Natural killer cell treated with Interleukin-12 subunit alpha and Interleukin-12 subunit beta and Interleukin-15 and Interleukin-18, amount 100 ng/mL, for 72 hours (primary cell): Measurements from ENCODE around the gene PGAP2. TPM values are rescaled to one million over a fixed set of nuclear protein-coding genes. Genes with fewer than 3 reads are reported as not detected.
A peak's percentile ranks its signal among the peaks of the same experiment; 100 is the strongest.
"Not testable (repeated sequence)": the region's sequence is repeated elsewhere in the genome, so short reads cannot be mapped to it uniquely, and the experiment has no call there.

Experiments used
- ATAC-seq, 2 donors: fragments of 150-1000 bp; cut with Tn5 transposase in 1 of 2; sonication (Bioruptor Pico), chemical (Tn5 transposase) in 1 of 2; 2 replicates each; pipeline ENCODE4 v1.10.0; 2021
- DNase-seq: peaks from one replicate; pipeline ENCODE4 v3.0.0; 2022; ENCODE audit warnings: low spot score
- H3K27ac Mint-ChIP-seq, 2 donors: 1 replicate in 1 of 2; 2 replicates in 1 of 2; pipeline ENCODE4 v1.8.0; 2022; ENCODE audit warnings: mixed read lengths in 2 of 2, mild to moderate bottlenecking in 1 of 2, moderate library complexity in 1 of 2
- H3K27me3 Mint-ChIP-seq, 2 donors: 1 replicate in 1 of 2; 2 replicates in 1 of 2; pipeline ENCODE4 v1.8.0; 2022; ENCODE audit warnings: mixed read lengths in 2 of 2
- H3K36me3 Mint-ChIP-seq: one replicate; pipeline ENCODE4 v1.8.0; 2022; ENCODE audit warnings: mixed read lengths
- H3K4me1 Mint-ChIP-seq, 2 donors: 1 replicate in 1 of 2; 2 replicates in 1 of 2; pipeline ENCODE4 v1.8.0; 2022; ENCODE audit warnings: low read depth in 2 of 2, mixed read lengths in 2 of 2, mild to moderate bottlenecking in 1 of 2
- H3K4me3 Mint-ChIP-seq: one replicate; pipeline ENCODE4 v1.8.0; 2022; ENCODE audit warnings: mixed read lengths
- H3K9me3 Mint-ChIP-seq: 2 replicates; pipeline ENCODE4 v1.8.0; 2022; ENCODE audit warnings: mixed read lengths
- total RNA-seq, 2 donors: library from RNA; stranded (reverse); gene quantifications; one replicate each; pipeline ENCODE4 v1.2.3, GENCODE V29; 2022

The PGAP2 gene
- total RNA-seq, 2 donors from 2014 or later = 15.5 to 30.0 TPM

DNA sequence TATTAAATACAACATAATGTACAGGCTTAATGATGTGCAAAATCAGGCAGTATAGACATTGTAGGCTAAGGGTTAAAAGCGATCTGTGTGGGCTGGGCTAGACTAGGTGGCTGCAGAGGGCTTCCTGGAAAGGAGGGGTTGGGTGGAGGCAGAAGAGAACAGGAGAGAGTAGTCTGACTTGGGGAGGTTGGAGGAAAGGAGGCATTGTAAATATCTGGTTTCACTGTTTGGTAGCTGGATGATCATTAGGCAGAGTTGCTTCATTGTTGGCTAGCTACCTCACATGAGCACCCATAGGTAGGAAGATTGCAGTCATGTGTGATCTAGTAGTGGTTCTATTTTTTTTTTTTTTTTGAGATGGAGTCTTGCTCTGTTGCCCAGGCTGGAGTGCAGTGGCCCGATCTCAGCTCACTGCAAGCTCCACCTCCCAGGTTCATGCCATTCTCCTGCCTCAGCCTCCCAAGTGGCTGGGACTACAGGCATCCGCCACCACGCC is 52.6 kb downstream of the PGAP2 start:
- not testable (repeated sequence) for H3K27me3 Mint-ChIP-seq, H3K9me3 Mint-ChIP-seq, DNase-seq, H3K36me3 Mint-ChIP-seq
- peak; percentile 58 to 76 for ATAC-seq
- Mint-ChIP-seq H3K27ac (peak overlapping the region; percentile 94 to 96), H3K4me3 (peak overlapping the region; percentile 77), H3K4me1 (peaks cover 68 to 81% of the 10 kb centered on the region in 2 donors)

- peaks cover 67 to 81% of the 10 kb centered on the region in 2 donors for H3K4me1 Mint-ChIP-seq
- DNase-seq (no peak), ATAC-seq (no peak)
- no peaks in the 10 kb centered on the region for H3K36me3 Mint-ChIP-seq
- no peaks in the 10 kb centered on the region for H3K27me3 Mint-ChIP-seq
- H3K9me3 Mint-ChIP-seq = no peaks in the 10 kb centered on the region
- H3K27ac Mint-ChIP-seq = peak overlapping the region; percentile 94 to 96
- H3K4me3 Mint-ChIP-seq = peak overlapping the region; percentile 77
Measured at GRCh38 chr11:3861683-3862082, 53.3 kb downstream of the PGAP2 start.

GRCh38 chr11:3865388-3866193 is 57.2 kb downstream of the PGAP2 start:
- H3K4me3 Mint-ChIP-seq = peak overlapping the region; percentile 84
- H3K9me3 Mint-ChIP-seq = no peaks in the 10 kb centered on the region
- ATAC-seq (peak; percentile 37 to 46), DNase-seq (no peak)
- H3K4me1 Mint-ChIP-seq = peaks cover 57 to 67% of the 10 kb centered on the region in 2 donors
- H3K27ac Mint-ChIP-seq = peak overlapping the region; percentile 74 to 83
- H3K27me3 Mint-ChIP-seq = no peaks in the 10 kb centered on the region
- H3K36me3 Mint-ChIP-seq = no peaks in the 10 kb centered on the region

DNA sequence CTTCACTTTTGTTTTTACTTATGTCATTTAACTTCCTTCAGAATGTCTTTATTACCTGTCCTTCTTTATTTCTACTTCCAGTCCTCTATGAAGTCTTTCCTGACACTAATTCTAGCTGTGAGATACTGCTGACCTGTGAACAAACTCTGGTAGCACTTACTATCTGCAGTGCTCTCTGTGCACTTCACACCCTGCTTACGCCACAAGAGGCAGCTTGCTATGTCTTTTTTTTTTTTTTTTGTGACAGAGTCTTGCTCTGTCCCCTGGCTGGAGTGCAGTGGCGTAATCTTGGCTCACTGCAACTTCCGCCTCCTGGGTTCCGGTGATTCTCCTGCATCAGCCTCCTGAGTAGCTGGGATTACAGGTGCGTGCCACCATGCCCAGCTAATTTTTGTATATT is 57.8 kb downstream of the PGAP2 start:
- peaks cover 56 to 66% of the 10 kb centered on the region in 2 donors for H3K4me1 Mint-ChIP-seq
- H3K27me3 Mint-ChIP-seq = no peaks in the 10 kb centered on the region
- peak overlapping the region; percentile 84 for H3K4me3 Mint-ChIP-seq
- DNase-seq (peak; percentile 86), ATAC-seq (peak; percentile 91 to 96)
- H3K9me3 Mint-ChIP-seq = no peaks in the 10 kb centered on the region
- no peaks in the 10 kb centered on the region for H3K36me3 Mint-ChIP-seq
- H3K27ac Mint-ChIP-seq = peak overlapping the region; percentile 74 to 83

DNA sequence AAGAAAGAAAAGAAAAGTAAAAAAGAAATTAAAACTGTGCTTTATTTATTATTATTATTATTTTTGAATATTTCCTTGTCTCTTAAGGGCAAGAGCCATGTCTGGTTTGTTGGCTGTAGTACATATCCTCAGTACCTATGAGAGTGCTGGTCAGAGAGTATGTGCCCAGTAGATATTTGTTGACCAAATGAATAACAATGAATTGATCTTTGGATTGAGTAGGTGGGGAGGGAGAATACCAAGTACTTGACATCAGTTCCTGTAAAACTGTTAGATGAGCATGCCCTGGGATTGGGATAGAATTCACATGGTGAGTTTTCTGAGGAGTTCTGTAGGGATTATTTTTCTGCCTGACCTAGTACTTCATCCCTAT is 58.5 kb downstream of the PGAP2 start:
- Mint-ChIP-seq H3K36me3 (no peaks in the 10 kb centered on the region), H3K9me3 (no peaks in the 10 kb centered on the region), H3K4me3 (peak overlapping the region; percentile 49), H3K4me1 (peaks cover 57 to 66% of the 10 kb centered on the region in 2 donors), H3K27me3 (no peaks in the 10 kb centered on the region), H3K27ac (peak overlapping the region; percentile 74 to 83)
- no peak for ATAC-seq
- no peak for DNase-seq

DNA sequence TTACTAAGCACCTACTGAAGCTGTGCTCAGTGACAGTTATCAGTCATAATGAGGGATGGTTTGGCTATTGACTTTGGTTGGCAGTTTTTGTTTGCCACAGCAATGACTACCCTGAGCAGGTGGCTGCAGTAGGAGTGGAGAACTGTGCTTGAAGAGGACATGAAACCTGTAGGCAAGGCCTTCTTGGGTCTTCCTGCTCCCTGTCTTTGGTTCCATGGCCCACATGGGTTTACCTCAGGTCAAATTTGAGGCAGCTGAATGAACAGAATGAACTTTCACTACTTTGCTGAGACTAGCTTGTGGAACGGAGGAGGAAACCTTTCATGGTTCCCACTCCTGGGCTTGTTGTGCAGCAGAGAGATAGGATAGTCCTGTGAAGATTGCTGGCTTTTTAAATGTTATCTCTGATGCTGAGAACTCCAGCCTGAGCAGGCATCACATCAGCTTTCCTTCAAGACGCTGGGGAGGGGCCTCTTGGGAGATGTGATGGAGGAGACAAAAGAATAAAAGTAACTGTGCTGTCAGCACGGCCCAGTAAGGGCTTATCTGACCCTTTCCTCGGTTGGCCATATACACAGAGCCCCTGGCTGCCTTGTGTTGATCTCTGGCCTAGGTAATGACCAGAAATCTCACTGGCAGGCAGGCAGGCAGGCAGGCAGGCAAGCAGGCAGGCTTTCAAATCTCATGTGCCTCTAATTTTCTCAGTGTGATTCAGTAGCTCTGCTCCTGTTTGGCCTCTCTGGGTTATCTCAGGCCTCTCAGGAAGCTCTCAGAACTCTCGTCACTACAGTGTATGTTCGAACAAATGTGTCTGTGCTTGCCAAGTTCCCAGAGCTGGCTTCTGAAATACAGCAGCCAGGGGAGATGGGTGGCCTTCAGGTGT is 59.1 kb downstream of the PGAP2 start:
- no peak for DNase-seq
- Mint-ChIP-seq H3K36me3 (no peaks in the 10 kb centered on the region), H3K4me1 (peaks cover 59 to 64% of the 10 kb centered on the region in 2 donors), H3K27ac (peak overlapping the region; percentile 74 to 83), H3K9me3 (no peaks in the 10 kb centered on the region), H3K4me3 (peak overlapping the region; percentile 49), H3K27me3 (no peaks in the 10 kb centered on the region)
- ATAC-seq = no peak

- Mint-ChIP-seq H3K27ac (peak overlapping the region in 1 of 2 donors; percentile 24), H3K9me3 (no peaks in the 10 kb centered on the region), H3K36me3 (no peaks in the 10 kb centered on the region), H3K4me3 (no peak overlapping the region), H3K27me3 (no peaks in the 10 kb centered on the region), H3K4me1 (peaks cover 53 to 58% of the 10 kb centered on the region in 2 donors)
- no peak for ATAC-seq
- DNase-seq = no peak
Measured at GRCh38 chr11:3873712-3874349, 65.5 kb downstream of the PGAP2 start.

Other genes starting within 250 kb of the PGAP2 start
- not detected for gene ART5, start 166.6 kb upstream of the PGAP2 start, total RNA-seq
- not detected for gene ART1, start 163.4 kb upstream of the PGAP2 start, total RNA-seq
- 1 to 10 TPM; 3.4 to 6.6 TPM for gene CHRNA10, start 137.2 kb upstream of the PGAP2 start, total RNA-seq
- 100 to 1,000 TPM; 116 to 176 TPM for gene NUP98, start 11.0 kb upstream of the PGAP2 start, total RNA-seq
- 100 to 1,000 TPM; 154 to 164 TPM for gene RHOG, start 32.4 kb downstream of the PGAP2 start, total RNA-seq
- gene STIM1, start 47.1 kb downstream of the PGAP2 start, total RNA-seq = 10 to 100 TPM; 83.9 to 85.9 TPM